GM10248 (cell line): ENCODE data around the gene ANAPC16.
"Not testable (repeated sequence)": the region's sequence is repeated elsewhere in the genome, so short reads cannot be mapped to it uniquely, and the experiment has no call there.

Source experiments
- CTCF ChIA-PET: fragments of 300-600 bp; sonication (Branson Sonifier 250); formaldehyde crosslinking; extraction: SDS; loops from one replicate; lab custom pipeline; 2021; ENCODE audit warnings: antibody characterized with exemption; lab: Yijun Ruan, JAX
- POLR2A ChIA-PET: fragments of 350-650 bp; sonication (Branson Sonifier 250); formaldehyde crosslinking; extraction: SDS; loops from one replicate; lab custom pipeline; 2020; ENCODE audit warnings: antibody characterized with exemption; lab: Yijun Ruan, JAX
- DNase-seq: peaks from one replicate; pipeline ENCODE4 v3.0.0; 2012; ENCODE audit errors: extremely low spot score
- CTCF ChIP-seq: IDR thresholded peaks from 2 replicates; pipeline ENCODE4 v1.5.1; 2012; ENCODE audit warnings: mild to moderate bottlenecking, low read depth; ENCODE audit errors: extremely low read depth, missing control alignments, control extremely low read depth

Gene ANAPC16

GRCh38 chr10:72220637-72221036 is 4.8 kb downstream of the ANAPC16 start:
- DNase-seq: no peak
- CTCF ChIA-PET: interaction anchor here (1.0 to 12.8 kb wide), 3 partner anchors 16 to 172 kb away, joined by 3 to 65 read pairs (median 13); no protein-coding TSS in a partner anchor
- TF ChIP-seq CTCF: no peak
- POLR2A ChIA-PET: interaction anchor here (0.6 kb wide), 1 partner anchor 85 kb away, joined by 3 read pairs; no protein-coding TSS in a partner anchor

- ChIA-PET CTCF (interaction anchor here (0.9 to 12.8 kb wide), 10 partner anchors 15 to 324 kb away, joined by 3 to 65 read pairs (median 8); no protein-coding TSS in a partner anchor), POLR2A (no interaction called here)
- TF ChIP-seq CTCF: no peak
- DNase-seq: no peak
These were observed 5.5 kb downstream of the ANAPC16 start for GRCh38 chr10:72221278-72221677.

GRCh38 chr10:72223743-72224101 is 7.9 kb downstream of the ANAPC16 start:
- ChIA-PET POLR2A (no interaction called here), CTCF (interaction anchor here (0.9 to 12.8 kb wide), 14 partner anchors 9 to 327 kb away, joined by 3 to 65 read pairs (median 6); no protein-coding TSS in a partner anchor)
- DNase-seq: no peak
- no peak for TF ChIP-seq CTCF

- POLR2A ChIA-PET, DNase-seq: not testable (repeated sequence)
- CTCF ChIA-PET: interaction anchor here (0.9 to 12.8 kb wide), 13 partner anchors 8 to 328 kb away, joined by 3 to 65 read pairs (median 6); no protein-coding TSS in a partner anchor
These were observed 8.4 kb downstream of the ANAPC16 start for GRCh38 chr10:72224191-72224590.

GRCh38 chr10:72226418-72227027 is 10.7 kb downstream of the ANAPC16 start:
- TF ChIP-seq CTCF: no peak
- CTCF ChIA-PET: interaction anchor here (0.7 to 12.8 kb wide), 6 partner anchors 9 to 165 kb away, joined by 3 to 65 read pairs (median 4); no protein-coding TSS in a partner anchor
- POLR2A ChIA-PET: interaction anchor here (1.4 kb wide), 1 partner anchor 47 kb away, joined by 3 read pairs; the partner anchor contains the start of gene DDIT4
- DNase-seq: no peak

GRCh38 chr10:72227826-72228225 is 12.0 kb downstream of the ANAPC16 start:
- ChIA-PET CTCF (interaction anchor here (0.9 to 12.8 kb wide), 2 partner anchors 10 to 108 kb away, joined by 3 to 65 read pairs; no protein-coding TSS in a partner anchor), POLR2A (interaction anchor here (0.7 kb wide), 1 partner anchor 13 kb away, joined by 8 read pairs; no protein-coding TSS in a partner anchor)
- DNase-seq: no peak
- no peak for TF ChIP-seq CTCF
